A172 (cell line): ENCODE results near the gene GRK4. TPM values are rescaled to one million over a fixed set of nuclear protein-coding genes. Genes with fewer than 3 reads are reported as not detected.
"Not testable (repeated sequence)": the region's sequence is repeated elsewhere in the genome, so short reads cannot be mapped to it uniquely, and the experiment has no call there.

Experiments
- DNase-seq: peaks from one replicate; pipeline ENCODE4 v3.0.0-alpha.2; 2015; ENCODE audit warnings: low spot score
- total RNA-seq: library from RNA; depleted of rRNA; stranded (reverse); fragments of >200 nt; shearing (Covaris generic); gene quantifications from 2 replicates; pipeline ENCODE4 v1.2.3, GENCODE V29; 2014

GRK4 gene
- total RNA-seq, 1 experiment from 2014 or later = 8.5 TPM

DNA sequence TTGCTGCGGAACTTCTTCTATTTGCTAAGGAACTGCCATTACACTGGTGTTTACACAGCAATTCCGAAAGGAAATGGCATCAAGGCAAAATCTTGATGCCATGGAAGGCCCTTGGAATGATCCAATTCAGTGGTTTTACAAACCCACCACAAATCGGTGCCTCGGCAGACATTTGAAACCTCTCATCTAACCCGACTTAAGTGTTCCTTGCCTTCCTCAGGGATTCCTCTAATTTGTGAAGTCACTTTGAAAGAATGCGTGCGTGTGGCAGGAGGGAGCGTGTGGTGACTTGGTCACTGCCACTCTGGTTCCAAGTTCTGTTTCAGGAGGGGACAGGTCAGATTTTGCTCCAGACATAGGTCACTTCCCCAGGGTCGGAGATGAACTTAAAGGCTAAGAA, 4.9 kb upstream of the GRK4 start:
- peak; percentile 41 for DNase-seq

DNA sequence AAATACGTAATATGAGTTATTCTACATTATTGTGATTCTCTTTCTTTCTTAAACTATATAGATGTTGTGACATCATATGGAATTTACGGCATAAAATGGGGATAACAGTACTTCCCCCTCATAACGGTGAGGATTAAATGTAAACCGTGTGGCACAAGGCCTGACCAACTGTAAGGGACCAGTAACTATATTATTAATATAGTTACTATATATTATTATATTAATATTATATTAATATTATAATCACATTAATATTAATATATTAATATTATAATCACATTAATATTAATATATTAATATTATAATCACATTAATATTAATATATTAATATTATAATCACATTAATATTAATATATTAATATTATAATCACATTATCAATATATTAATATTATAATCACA, 2.9 kb upstream of the GRK4 start:
- DNase-seq = not testable (repeated sequence)

DNA sequence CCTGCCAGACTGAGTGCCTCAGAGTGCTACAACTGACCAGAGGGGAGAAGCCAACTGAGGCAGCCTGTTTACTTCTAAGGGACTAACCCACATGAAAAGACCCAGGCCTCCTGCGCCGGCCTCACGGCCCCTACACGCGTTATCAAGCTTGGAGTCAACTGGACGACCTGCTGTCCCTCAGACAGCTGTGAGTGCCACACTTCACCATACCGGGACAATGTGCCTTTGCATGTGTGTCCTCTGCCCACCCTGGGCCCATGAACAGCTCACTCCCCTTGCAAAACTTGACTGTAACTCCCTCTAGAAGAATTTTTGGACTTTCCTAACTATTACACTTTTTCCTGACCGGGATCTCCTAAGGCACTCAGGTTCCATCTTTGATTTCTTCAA, 2.0 kb upstream of the GRK4 start:
- DNase-seq = no peak

- DNase-seq = no peak
These were observed 1.4 kb upstream of the GRK4 start for GRCh38 chr4:2961811-2962441.

DNA sequence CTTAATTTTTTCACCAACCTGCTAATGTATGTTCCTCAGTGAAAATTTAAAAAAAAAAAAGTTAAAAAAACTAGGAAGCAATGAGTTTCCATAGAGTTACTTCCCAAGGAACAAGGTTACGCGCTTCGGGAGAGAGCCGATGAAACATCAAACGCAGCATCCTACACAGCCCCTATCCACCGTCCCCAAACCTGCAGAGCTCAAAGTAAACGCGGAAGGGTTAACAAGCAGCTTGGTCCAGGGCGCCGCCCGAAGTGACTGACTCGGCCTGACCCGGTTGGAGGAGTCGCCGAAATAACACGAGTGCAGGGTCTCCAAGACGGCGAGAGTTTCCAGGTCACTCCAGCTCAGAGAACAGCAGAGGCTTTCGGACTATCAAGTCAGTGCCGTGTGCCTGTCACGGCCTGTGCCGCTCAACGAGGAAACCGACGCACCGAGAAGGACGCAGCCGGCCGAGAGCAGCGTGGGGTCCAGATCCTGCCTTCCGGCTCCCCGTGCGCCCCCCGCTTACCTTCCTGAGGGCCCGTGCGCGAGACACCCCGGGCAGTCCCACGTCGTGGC, 677 bp upstream of the GRK4 start:
- DNase-seq = peak; percentile 26

GRCh38 chr4:2963966-2964471, 648 bp downstream of the GRK4 start:
- DNase-seq = no peak

DNA sequence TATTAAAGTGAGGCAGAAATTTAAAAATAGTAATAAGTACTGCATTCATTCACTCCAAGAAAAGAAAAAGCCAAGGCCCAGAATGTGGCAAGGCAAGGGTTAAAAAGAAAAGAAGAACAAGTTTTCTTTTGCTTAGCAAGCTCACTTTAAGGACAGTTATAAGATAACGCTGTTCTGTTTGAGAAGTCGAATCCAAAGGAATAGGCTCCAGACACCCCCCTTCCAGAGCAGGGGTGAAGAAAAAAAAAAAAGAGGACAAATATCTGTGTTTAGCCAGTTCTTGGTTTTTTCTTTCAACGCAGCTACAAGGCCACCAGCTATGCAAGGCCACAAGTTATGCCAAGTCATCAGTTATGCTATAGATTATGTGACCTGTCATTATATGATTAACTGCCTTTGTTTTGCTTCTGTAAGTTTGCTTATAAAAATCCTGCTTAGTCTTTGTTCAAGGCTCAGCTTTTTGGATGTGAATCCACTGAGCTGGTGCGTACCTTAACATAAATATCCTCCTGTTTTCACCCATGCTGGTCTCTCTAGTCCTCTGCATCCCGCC, 1.4 kb downstream of the GRK4 start:
- DNase-seq = no peak

GRCh38 chr4:2965262-2965661, 1.9 kb downstream of the GRK4 start:
- DNase-seq = no peak

DNA sequence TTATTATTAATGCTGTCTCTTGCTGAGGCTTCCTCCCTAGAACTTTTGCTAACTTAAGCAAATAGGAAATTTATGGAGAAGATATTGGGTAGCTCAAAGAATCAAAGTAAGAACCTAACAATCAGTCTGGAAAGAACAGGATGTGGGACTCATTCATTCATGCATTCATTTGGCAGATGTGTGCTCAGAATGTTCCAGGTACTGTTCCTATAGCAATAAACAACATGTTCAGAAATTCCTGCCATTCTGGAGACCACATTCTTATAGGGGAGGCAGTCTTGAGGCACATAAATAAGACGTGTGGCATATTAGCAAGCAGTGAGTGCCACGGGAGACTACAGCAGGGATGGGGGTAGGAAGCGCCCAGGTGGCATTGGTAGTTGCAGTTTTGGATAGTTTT, 5.0 kb downstream of the GRK4 start:
- no peak for DNase-seq

- DNase-seq = no peak
These were observed 7.9 kb downstream of the GRK4 start for GRCh38 chr4:2971275-2971674.

DNA sequence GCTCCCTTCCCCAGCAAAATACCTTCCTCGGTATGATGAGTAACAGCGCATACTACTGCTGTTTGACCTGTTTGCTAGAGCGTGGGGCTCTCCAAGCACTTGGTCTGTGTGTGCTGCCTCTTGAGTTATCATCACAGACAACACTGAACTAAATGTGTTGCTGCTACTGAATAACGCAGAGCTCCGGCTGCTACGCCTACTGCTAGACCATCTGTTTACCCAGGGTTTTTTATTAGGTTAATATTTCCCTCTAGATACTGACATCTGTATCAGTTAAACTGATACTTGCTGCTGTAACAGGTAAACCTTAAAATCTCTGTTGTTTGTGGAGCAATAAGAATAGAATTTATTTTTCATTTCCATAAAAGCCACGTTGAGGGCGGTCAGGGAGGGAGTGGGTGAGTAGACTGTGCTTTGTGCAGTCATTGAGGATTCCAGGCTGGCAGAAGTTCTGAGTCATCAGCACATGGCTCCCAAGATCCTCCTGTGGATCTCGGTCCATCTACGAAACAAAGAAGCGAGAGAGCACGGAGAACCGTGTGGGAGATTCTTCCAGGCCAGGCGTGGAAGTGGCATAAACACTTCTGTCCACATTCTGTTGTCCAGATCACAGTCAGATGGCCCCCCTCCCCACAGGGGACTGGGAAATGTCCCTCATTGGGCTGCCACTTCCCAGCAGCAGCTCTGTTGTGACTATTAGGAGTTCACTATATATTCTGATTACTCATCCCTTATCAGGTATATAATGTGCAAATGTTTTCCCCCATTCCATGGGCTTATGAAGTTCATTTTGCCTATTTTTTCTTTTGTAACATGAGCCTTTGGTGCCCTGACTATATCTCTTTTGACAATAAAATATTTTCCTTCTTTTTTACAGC, 14.1 kb downstream of the GRK4 start:
- peak; percentile 53 for DNase-seq

- no peak for DNase-seq
These were observed 18.0 kb downstream of the GRK4 start for GRCh38 chr4:2981256-2981819.

DNA sequence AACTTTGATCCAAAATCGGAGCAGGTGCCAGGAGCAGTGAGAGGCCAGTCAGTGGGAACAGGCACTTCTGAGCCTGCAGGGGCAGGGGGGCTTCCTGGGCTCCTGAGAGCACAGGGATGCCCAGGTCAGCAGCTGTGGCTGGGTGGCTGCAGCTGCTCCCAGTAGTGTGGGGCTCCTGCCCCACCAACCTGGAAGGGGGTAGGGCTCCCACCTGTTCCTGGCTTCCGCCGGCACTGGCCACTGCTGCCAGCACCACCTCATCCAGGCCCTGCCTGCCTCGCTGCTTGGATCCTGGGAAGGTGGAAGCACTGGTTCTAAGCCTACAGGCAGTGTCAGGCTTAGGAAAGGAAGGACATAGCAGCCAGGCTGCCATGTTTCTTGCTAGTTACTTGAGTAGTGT, 18.6 kb downstream of the GRK4 start:
- DNase-seq = no peak

DNA sequence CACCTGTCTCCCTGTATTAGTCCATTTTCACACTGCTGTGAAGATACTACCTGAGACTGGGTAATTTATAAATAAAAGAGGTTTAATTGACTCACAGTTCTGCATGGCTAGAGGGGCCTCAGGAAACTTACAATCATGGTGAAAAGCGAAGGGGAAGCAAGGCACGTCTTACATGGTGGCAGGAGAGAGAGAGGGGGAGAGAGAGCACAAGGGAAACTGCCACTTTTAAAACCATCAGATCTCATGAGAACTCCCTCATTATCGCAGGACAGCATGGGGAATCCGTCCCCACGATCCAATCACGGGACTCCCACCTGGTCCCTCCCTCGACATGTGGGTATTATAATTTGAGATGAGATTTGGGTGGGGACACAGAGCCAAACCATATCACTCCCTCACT, 20.3 kb downstream of the GRK4 start:
- DNase-seq = not testable (repeated sequence)

DNA sequence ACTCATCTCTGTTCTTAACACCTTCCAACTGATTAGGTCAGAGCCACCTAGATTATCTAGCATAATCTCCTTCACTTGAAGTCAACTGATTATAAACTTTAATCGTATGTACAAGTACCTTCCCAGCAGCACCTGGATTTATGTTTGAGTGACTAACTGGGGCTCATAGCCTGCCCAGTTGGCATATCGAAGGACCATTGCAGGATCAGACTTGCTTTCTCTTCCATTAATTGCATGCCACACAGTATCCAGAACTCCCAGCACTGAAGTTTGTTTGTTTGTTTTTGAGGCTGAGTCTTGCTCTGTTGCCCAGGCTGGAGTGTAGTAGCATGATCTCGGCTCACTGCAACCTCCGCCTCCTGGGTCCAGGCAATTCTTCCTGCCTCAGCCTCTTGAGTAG, 27.9 kb downstream of the GRK4 start:
- DNase-seq = no peak

DNA sequence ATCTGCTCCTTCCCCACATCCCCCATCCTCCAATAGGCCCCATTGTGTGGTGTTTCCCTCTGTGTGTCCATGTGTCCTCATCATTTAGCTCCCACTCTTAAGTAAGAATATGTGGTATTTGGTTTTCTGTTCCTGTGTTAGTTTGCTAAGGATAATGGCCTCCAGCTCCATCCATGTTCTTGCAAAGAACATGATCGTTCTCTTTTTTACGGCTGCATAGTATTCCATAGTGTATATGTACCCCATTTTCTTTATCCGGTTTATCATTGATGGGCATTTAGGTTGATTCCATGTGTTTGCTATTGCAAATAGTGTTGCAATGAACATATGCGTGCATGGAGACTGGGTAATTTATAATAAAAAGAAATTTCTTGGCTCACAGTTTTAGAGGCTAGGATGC, 31.5 kb downstream of the GRK4 start:
- no peak for DNase-seq

DNA sequence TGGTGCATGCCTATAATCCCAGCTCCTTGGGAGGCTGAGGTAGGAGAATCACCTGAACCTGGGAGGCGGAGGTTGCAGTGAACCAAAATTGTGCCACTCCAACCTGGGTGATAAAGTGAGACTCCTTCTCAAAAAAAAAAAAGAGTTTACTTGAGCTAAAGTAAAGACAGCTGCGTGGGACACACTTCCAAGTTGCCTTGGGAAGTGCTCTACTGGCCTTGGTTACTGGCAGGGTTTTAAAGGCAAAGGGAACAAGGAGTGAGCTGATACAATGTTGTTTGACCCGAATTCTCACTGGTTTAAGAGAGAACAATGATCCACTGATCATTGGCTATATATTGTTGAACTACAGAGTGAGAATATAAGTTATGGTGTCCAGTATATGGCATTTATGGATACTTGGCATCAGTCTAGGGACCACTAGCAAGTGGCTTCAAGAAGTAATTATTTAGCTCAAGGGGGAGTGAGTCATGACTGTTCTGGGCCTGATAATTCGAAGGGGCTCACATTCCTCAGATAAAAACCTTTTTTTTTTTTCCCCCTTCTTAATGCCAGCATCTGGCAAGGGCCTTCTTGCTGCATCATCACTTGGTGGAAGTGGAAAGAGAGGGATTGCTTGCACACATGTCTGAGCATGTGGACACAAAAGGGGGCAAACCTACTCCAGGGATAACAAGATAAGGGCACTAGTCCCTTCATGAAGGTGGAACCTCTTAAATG, 32.3 kb downstream of the GRK4 start:
- DNase-seq = no peak

DNA sequence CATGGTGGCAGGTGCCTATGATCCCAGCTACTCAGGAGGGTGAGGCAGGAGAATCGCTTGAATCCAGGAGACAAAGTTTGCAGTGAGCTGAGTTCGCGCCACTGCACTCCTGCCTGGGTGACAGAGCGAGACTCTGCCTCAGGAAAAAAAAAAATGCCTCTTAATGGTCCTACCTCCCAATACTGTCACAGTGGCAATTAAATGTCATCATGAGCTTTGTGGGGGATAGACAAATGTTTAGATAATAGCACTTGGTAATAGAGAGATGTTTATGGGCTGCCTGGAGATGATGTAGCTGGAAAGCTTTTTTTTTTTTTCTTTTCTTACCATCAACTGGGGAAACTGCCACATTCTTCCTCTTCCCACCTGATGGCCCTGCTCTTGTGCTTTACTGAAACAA, 33.0 kb downstream of the GRK4 start:
- no peak for DNase-seq

GRCh38 chr4:3007724-3008123, 44.4 kb downstream of the GRK4 start:
- DNase-seq = no peak

- no peak for DNase-seq
These were observed 46.1 kb downstream of the GRK4 start for GRCh38 chr4:3009422-3009821.

GRCh38 chr4:3010577-3010976, 47.2 kb downstream of the GRK4 start:
- DNase-seq = no peak

GRCh38 chr4:3010998-3011397, 47.6 kb downstream of the GRK4 start:
- DNase-seq = no peak
